HS-27A (cell line): ENCODE data around the gene CD99L2.
"Not testable (repeated sequence)": the region's sequence is repeated elsewhere in the genome, so short reads cannot be mapped to it uniquely, and the experiment has no call there.

Experiments used
- DNase-seq: peaks from one replicate; pipeline ENCODE4 v3.0.0-alpha.2; 2012; ENCODE audit warnings: low read depth, missing footprints

CD99L2 gene

DNA sequence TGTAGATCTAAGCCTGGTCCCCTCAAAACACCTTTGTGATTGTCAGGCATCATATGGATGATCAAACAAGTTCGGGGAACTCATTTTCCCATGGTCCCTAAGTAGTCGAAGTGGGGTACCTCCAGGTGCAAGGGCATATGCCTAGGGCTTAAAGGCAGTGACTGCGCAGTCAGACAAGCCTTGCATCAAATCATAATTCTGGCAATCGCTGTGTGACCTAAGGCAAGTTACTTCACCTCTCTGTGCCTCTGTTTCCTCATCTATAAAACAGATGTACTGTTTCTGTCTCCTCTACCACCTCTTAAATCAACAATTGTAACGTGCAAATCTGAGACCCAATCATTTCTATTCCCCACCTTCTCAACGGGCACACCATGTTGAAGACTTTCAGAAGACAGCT lies 1.8 kb downstream of the CD99L2 start:
- DNase-seq, result no peak

- no peak for DNase-seq
Observed at GRCh38 chrX:150893936-150894335, 4.5 kb downstream of the CD99L2 start.

DNA sequence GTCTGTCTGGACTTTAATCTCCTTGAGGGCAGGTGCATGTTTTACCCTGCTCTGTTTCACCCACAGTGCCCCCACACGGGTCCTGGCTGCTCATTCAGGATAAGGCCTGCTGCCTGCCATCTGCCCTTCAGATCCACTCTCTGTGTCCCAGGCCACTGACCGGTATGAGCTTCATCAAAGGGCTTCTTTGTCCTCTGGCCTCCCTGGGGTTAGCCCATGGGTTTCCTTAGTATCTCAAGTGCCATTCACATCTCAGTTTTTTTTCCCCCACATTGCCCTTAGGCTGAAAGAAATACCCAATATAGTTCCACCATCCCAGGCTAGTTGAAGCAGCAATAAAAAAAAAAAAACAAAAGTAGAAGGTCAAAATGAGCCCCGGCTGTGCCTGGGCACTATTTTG lies 9.3 kb downstream of the CD99L2 start:
- DNase-seq, result no peak

GRCh38 chrX:150887906-150888465 lies 10.5 kb downstream of the CD99L2 start:
- no peak for DNase-seq

- not testable (repeated sequence) for DNase-seq
Observed at GRCh38 chrX:150887268-150887667, 11.2 kb downstream of the CD99L2 start.

DNA sequence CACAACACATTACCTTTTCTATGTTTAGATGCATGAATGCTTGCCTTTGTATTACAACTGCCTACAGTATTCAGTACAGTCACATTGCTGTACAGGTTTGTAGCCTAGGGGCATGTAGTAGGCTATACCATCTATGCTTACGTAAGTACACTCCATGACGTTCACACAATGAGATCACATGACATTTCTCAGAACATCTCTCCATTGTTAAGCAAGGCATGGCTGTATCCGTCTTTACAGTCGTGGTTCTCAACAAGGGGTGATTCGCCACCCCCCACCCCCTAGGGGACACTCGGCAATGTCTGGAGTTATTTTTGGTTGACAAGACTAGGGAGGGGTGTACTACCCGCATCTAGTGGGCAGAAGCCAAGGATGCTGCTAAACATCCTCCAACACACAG lies 12.1 kb downstream of the CD99L2 start:
- DNase-seq, result no peak

DNA sequence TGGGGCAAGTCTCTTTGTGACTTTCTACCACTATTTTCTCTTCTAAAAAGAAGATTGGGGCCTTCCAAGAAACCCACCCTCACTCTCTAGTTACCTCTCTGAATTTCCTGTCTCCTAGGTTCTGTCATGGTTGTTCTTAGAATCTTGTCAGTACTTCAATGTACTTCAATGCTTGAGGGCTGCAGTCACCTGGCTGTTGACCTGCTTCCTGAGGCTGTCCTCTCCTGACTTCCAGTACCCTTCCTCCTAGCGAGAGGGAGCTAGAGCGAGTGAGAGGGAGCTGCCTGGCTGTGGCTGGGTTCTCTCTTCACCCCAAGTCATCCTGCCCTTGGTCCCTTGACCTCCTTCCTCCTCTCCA lies 17.7 kb downstream of the CD99L2 start:
- DNase-seq, result no peak

DNA sequence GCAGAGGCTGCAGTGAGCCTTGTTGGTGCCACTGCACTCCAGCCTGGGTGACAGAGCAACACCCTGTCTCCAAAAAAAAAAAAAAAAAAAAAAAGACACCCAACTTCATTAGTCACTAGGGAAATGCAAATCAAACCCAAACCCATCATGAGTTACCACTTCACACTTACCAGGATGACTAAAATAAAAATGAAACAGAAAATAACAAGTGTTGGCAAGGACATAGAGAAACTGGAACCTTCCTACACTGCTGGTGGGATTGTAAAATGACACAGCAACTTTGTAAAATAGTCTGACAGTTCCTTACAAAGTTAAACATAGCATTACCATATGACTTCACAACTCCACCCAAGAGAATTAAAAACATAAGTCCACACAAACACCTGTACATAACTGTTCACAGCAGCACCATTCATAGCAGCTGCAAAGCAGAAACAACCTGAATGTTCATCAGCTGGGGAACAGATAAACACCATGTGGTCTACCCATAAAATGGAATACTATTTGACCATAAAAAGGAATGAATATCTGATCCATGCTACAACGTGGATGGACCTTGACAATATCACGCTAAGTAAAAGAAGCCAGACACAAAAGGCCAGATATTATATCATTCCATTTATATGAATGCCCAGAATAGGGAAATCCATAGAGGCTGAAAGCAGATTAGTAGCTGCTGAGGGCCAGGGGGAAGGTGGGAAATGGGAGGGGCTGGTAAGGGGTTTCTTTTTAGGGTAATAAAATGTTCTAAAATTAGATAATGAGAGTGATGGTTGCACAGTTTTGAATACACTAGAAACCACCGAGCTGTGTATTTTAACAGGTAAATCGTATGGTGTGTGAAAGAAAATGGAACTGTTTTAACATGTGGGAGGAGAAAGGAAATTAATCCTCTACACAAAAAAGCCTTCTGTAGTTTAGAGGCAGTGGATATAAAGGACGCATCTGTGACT lies 18.3 kb downstream of the CD99L2 start:
- DNase-seq, result no peak

- DNase-seq, result not testable (repeated sequence)
Observed at GRCh38 chrX:150875621-150876020, 22.8 kb downstream of the CD99L2 start.

GRCh38 chrX:150874448-150874847 lies 24.0 kb downstream of the CD99L2 start:
- DNase-seq, result no peak

DNA sequence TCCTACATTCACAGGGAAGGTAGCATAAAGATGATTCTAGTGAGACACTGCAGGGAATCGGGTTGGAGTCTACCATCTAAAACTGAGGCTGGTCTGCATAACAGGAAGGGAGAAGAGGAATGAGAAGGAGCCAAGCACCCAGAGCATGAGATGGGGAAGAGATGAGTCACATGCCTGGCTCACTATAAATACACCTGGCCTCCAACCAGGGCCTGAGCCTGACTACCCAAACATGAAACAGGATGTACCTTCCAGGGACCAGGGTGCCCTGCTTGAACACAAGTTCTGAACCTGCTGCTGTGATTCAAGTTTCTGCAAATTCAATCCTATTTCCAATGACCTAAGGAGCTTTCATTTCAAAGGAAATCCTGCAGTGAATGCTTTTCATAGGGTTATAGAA lies 24.9 kb downstream of the CD99L2 start:
- DNase-seq, result no peak

DNA sequence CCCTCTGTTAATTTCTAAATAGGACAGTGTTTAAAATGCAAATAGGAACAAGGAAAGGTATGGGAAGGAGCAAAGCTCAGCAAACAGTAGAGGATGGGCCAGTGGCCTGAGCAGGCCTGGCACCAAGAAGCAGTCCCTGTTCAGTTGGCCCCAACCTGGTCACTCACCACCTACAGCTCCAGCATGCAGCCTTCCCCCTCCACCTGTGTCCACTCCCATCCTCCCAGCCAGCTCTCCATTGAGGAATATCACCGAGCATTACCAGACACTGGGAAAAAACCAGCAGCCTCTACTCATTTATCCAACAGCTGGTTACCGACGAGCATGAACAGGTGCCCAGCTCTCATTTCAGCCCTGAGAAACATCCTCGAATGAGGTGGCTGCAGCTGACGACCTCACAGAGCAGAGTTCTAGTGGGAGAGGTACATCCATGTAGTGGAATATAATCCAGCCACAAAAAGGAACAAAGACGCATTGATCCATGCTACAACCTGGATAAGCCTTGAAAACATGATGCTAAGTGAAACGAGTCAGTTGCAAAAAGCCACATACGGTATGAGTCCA lies 25.6 kb downstream of the CD99L2 start:
- no peak for DNase-seq

DNA sequence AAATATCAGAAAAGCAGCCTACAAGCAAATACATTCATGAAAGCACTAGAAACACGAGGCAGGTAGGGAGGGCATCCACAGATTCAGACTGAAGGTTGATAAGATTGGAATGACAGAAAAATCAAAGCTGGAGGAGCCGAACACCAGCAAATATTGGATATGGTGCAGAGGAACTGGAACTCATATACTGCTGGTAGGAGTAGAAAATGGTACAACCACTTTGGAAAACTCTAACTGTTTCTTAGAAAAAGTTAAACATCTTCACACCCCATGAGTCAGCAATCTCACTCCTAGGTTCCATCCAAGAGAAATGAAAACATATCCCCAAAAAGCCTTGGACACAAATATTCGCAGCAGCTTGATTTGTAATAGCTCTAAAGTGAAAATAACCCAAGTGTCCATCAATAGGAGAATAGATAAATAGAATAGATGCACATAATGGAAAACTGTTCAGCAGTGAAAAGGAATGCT lies 27.1 kb downstream of the CD99L2 start:
- DNase-seq, result no peak

DNA sequence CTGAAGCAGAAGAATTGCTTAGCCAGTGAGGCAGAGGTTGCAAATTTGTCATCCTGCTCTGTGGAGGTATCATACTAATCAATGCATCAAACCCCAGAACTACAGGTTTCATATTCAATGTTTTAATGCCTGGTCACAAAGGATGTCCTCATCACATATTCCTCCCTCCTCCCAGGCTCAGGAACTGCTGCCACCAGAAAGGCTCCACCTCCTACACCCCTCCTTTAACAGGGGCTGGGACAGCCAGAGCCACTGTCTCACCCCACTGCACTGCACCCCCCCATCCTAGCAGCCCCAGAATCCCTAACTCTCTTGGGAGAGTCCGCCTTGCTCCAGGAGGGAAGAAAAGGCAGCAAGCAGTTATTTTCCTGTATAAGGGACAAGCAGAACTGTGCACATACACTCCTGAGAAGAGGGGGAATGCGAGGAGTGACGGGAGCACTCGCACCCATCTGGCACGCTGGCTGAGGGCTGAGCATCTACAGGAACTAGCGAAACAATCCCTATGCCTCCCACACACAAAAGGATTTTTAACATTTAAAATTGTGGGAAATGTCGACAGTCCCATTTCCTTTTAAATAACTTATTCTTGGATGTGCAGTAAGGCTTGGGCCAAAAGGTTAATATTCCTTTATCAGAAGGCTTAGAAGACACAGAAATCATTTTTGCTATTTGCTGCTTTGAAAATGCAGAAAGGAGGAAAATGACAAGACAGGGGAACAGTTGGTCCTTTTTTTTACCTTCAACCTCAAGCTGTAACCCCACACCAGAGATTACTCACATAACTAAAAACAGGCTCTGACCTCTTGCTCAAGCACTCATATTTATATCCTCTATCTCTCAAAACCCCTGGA lies 27.8 kb downstream of the CD99L2 start:
- DNase-seq, result no peak

- no peak for DNase-seq
Observed at GRCh38 chrX:150870029-150870428, 28.4 kb downstream of the CD99L2 start.

- DNase-seq, result no peak
Observed at GRCh38 chrX:150869450-150869849, 29.0 kb downstream of the CD99L2 start.

DNA sequence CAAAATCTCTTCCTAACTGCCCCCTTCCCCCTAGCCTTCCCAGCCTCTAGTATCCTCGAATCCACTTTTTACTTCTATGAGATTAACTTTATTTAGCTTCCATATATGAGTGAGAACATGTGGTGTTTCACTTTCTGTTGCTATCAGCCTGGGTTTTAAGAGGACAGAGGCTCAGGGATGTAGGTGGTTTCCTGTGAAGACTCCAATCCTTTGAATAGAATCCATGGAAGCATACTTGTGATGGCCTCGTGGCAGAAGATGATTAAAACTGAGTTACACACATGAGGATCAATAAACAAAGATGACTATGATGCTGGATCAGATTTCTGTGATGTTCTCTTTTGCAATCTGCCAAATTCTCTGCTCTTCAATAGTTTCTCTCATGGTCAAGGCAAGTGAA lies 29.8 kb downstream of the CD99L2 start:
- no peak for DNase-seq

DNA sequence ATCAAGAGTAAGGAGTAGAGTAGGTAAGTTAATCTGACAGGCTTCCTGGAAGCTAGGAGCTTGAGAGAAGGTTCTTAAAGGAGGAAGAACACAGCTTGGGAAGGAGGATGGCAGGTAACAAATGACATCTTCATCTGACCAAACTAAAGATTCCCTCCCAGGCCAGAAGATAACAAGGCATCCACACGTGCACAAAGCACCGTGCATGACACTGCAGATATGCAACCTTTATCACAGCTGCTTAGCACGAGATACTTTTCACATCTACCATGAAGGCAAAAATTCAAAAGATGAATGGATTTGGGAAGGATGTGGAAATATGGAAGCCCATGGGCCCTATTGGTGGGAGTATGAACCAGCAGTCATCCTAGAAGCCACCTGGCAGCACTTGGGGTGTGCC lies 34.3 kb downstream of the CD99L2 start:
- DNase-seq, result no peak

GRCh38 chrX:150863191-150863590 lies 35.3 kb downstream of the CD99L2 start:
- no peak for DNase-seq

GRCh38 chrX:150857453-150857852 lies 41.0 kb downstream of the CD99L2 start:
- no peak for DNase-seq

DNA sequence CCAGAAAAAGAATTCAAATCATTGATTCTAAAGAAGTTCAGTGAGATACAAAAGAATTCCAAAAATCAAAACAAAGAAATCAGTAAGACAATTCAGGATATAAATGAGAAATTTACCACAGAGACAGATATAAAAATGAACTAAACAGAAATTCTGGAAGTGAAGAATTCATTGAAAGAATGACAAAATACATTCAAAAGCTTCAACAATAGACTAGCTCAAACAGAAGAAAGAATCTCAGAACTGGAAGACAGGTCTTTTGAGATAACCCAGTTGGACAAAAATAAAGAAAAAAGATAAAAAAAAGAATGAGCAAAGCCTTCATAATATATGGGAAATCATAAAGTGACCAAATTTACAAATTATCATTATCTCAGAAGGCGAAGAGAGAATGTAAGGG lies 41.7 kb downstream of the CD99L2 start:
- no peak for DNase-seq

- DNase-seq, result no peak
Observed at GRCh38 chrX:150856101-150856500, 42.4 kb downstream of the CD99L2 start.
